WI38 (cell line): ENCODE measurements around the gene PYDC1.
"Not testable (repeated sequence)": the region's sequence is repeated elsewhere in the genome, so short reads cannot be mapped to it uniquely, and the experiment has no call there.

ENCODE experiments used
- H3K4me3 ChIP-seq: 2 replicates; pipeline ENCODE4 v1.5.1; 2011; ENCODE audit warnings: low read depth, mild to moderate bottlenecking, control low read depth, low read length
- CTCF ChIP-seq: IDR thresholded peaks from 2 replicates; pipeline ENCODE4 v1.5.1; 2012; ENCODE audit warnings: low read depth, mild to moderate bottlenecking, control low read depth, low read length

The PYDC1 gene

GRCh38 chr16:31253642-31254045 lies 36.7 kb upstream of the PYDC1 start:
- no peak for TF ChIP-seq CTCF
- no peak overlapping the region for H3K4me3 ChIP-seq

GRCh38 chr16:31251435-31251834 lies 34.5 kb upstream of the PYDC1 start:
- no peak overlapping the region for H3K4me3 ChIP-seq
- TF ChIP-seq CTCF = no peak

- no peak overlapping the region for H3K4me3 ChIP-seq
- no peak for TF ChIP-seq CTCF
Measured at GRCh38 chr16:31250782-31251384, 33.9 kb upstream of the PYDC1 start.

- TF ChIP-seq CTCF = no peak
- no peak overlapping the region for H3K4me3 ChIP-seq
Measured at GRCh38 chr16:31248344-31248743, 31.4 kb upstream of the PYDC1 start.

- no peak for TF ChIP-seq CTCF
- H3K4me3 ChIP-seq = no peak overlapping the region
Measured at GRCh38 chr16:31246296-31246695, 29.4 kb upstream of the PYDC1 start.

- H3K4me3 ChIP-seq = not testable (repeated sequence)
Measured at GRCh38 chr16:31245598-31245997, 28.7 kb upstream of the PYDC1 start.

- no peak overlapping the region for H3K4me3 ChIP-seq
- TF ChIP-seq CTCF = no peak
Measured at GRCh38 chr16:31243734-31244670, 27.1 kb upstream of the PYDC1 start.
